K562 (cell line): ENCODE measurements around the gene SNUPN. TPM values are rescaled to one million over a fixed set of nuclear protein-coding genes. Genes with fewer than 3 reads are reported as not detected.
A peak's percentile ranks its signal among the peaks of the same experiment; 100 is the strongest.

Experiments
- ATF6 ChIP-seq: sonication (generic); formaldehyde crosslinking; IDR thresholded peaks from 2 replicates; pipeline ENCODE4 v1.4.0; 2020; ENCODE audit warnings: mild to moderate bottlenecking, missing genetic modification reagents
- CBX1 ChIP-seq: sonication (generic); IDR thresholded peaks from 2 replicates; pipeline ENCODE4 v1.6.1; 2016; ENCODE audit warnings: antibody characterized with exemption, low read depth, mild to moderate bottlenecking
- DACH1 ChIP-seq: fragments of 450-650 bp; IDR thresholded peaks from 2 replicates; pipeline ENCODE4 v1.6.1; 2018; ENCODE audit not compliant: partially characterized antibody
- ESRRB ChIP-seq: fragments of 250-450 bp; sonication (Bioruptor Pico); IDR thresholded peaks from 2 replicates; pipeline ENCODE4 v1.5.0; 2020; ENCODE audit warnings: mild to moderate bottlenecking, moderate library complexity, borderline replicate concordance
- FOSL1 ChIP-seq: fragments of 200-800 bp; sonication (Bioruptor generic); conservative IDR thresholded peaks from 2 replicates; pipeline ENCODE4 v1.6.1; 2016; ENCODE audit warnings: missing genetic modification characterization, missing compliant biosample characterization
- FOXK1 ChIP-seq: sonication (generic); formaldehyde crosslinking; IDR thresholded peaks from 2 replicates; pipeline ENCODE4 v1.8.0; 2022; ENCODE audit warnings: missing genetic modification reagents, mild to moderate bottlenecking, borderline replicate concordance
- HOMEZ ChIP-seq: fragments of 250-450 bp; sonication (Bioruptor Pico); IDR thresholded peaks from 2 replicates; pipeline ENCODE4 v1.4.0; 2020; ENCODE audit warnings: mild to moderate bottlenecking, moderate library complexity
- HSF4 ChIP-seq: fragments of 250-450 bp; sonication (Bioruptor Pico); IDR thresholded peaks from 2 replicates; pipeline ENCODE4 v2.1.2; 2022; ENCODE audit warnings: mild to moderate bottlenecking, moderate library complexity, borderline replicate concordance
- MTF1 ChIP-seq: fragments of 250-450 bp; sonication (Bioruptor Pico); IDR thresholded peaks from 2 replicates; pipeline ENCODE4 v1.9.0; 2021; ENCODE audit warnings: moderate library complexity, mild to moderate bottlenecking, inconsistent platforms, borderline replicate concordance
- MXI1 ChIP-seq: IDR thresholded peaks from 2 replicates; pipeline ENCODE4 v1.6.1; 2011; ENCODE audit warnings: low read depth, mild to moderate bottlenecking, improper control_type of control experiment, low read length
- NFATC3 ChIP-seq: fragments of 450-650 bp; IDR thresholded peaks from 2 replicates; pipeline ENCODE4 v1.6.1; 2017; ENCODE audit warnings: mild to moderate bottlenecking
- SOX6 ChIP-seq: fragments of 450-650 bp; IDR thresholded peaks from 2 replicates; pipeline ENCODE4 v1.6.1; 2014; ENCODE audit warnings: mild to moderate bottlenecking
- SPI1 ChIP-seq: IDR thresholded peaks from 2 replicates; pipeline ENCODE4 v1.6.1; 2011; ENCODE audit warnings: low read depth, low read length, control low read depth, borderline replicate concordance
- TEAD4 ChIP-seq, 2 experiments: sonication (generic) in 1 of 2; formaldehyde crosslinking in 1 of 2; IDR thresholded peaks; 2 replicates each; pipeline versions ENCODE4 v1.6.1 to v1.8.0; 2012 to 2022; ENCODE audit warnings: borderline replicate concordance in 1 of 2, inconsistent platforms in 1 of 2, low read length in 1 of 2, mild to moderate bottlenecking in 1 of 2, missing genetic modification reagents in 1 of 2
- ZNF121 ChIP-seq: sonication (generic); formaldehyde crosslinking; conservative IDR thresholded peaks from 2 replicates; pipeline ENCODE4 v1.8.0; 2022; ENCODE audit warnings: missing genetic modification reagents
- ZNF318 ChIP-seq, 2 experiments: fragments of 450-650 bp; IDR thresholded peaks; 2 replicates each; pipeline ENCODE4 v1.6.1; 2016; ENCODE audit warnings: mild to moderate bottlenecking in 2 of 2, borderline replicate concordance in 1 of 2, low read depth in 1 of 2, moderate library complexity in 1 of 2
- polyA plus RNA-seq, 8 experiments: library from polyadenylated mRNA; depleted of rRNA in 4 of 8; stranded (reverse) in 5 of 8; unstranded in 3 of 8; fragments of >200 nt; fragmentation: Nextera tagmentation in 2 of 8; fragmentation: Illumina TruSeq in 1 of 8; extraction: Ambion mirVana in 2 of 8; extraction: Trizol in 1 of 8; gene quantifications; 2 replicates each; pipeline versions ENCODE4 v1.2.1 to v1.2.3, GENCODE V29; 2011 to 2014; ENCODE audit warnings: inconsistent platforms in 1 of 8, missing spikeins in 1 of 8
- total RNA-seq, 7 experiments: library from RNA; depleted of rRNA in 6 of 7; stranded (reverse); fragments of >200 nt in 6 of 7; fragmentation: Illumina TruSeq in 2 of 7; extraction: Trizol in 2 of 7; gene quantifications; 2 replicates each; pipeline versions ENCODE4 v1.2.1 to v1.2.3, GENCODE V29; 2011 to 2021; ENCODE audit warnings: low replicate concordance in 1 of 7

The SNUPN gene
- total and polyA plus RNA-seq, 9 of the 15 experiments (the other 6 are each of a cell fraction or from before 2014, with no cell fraction given), result 32.2 to 78.3 (median 40.0) TPM

- TF ChIP-seq HOMEZ (CRISPR knock-in tag), result no peak
- TF ChIP-seq ESRRB (CRISPR knock-in tag), result no peak
- TF ChIP-seq SPI1, result no peak
- peak; percentile 63; the same call in 1 of the 2 replicates for TF ChIP-seq NFATC3
- TF ChIP-seq ZNF318 (IDR thresholded peaks at IDR 0.05; ENCODE audit: borderline replicate concordance in 1 of 2, low read depth in 1 of 2), result no peak
- TF ChIP-seq DACH1, result no peak
- TF ChIP-seq FOSL1 (tag), result 0 out of 2 replicates have a peak, but pooled peaks have one; percentile 23
- peak; percentile 42; the same call in 1 of the 2 replicates for TF ChIP-seq FOXK1
- TF ChIP-seq CBX1, result no peak
- TF ChIP-seq ATF6 (CRISPR knock-in tag), result peak; percentile 80; the same call in 1 of the 2 replicates
- TF ChIP-seq MXI1, result peak; percentile 63; the same call in 1 of the 2 replicates
- no peak for TF ChIP-seq MTF1 (CRISPR knock-in tag)
- 0 out of 2 replicates have a peak, but pooled peaks have one; percentile 6 for TF ChIP-seq SOX6
- no peak for TF ChIP-seq HSF4 (CRISPR knock-in tag)
- peak; percentile 15; the same call in 1 of the 2 replicates for TF ChIP-seq ZNF121
- TF ChIP-seq TEAD4 (IDR thresholded peaks at IDR 0.05; ENCODE audit: low read length), result 0 out of 2 replicates have a peak, but pooled peaks have one; percentile 7
- no peak for TF ChIP-seq TEAD4 (CRISPR knock-in tag; IDR thresholded peaks at IDR 0.05; ENCODE audit: borderline replicate concordance)
These were observed 13.7 kb upstream of the SNUPN start (continued) for GRCh38 chr15:75639191-75639708.
